HepG2 (cell line): ENCODE measurements around the gene RNASE7. TPM values are rescaled to one million over a fixed set of nuclear protein-coding genes. Genes with fewer than 3 reads are reported as not detected.

Experiments
- ATF3 ChIP-seq: sonication (generic); formaldehyde crosslinking; IDR thresholded peaks from 2 replicates; pipeline ENCODE4 v1.4.0; 2020; ENCODE audit warnings: missing genetic modification reagents
- DR1 ChIP-seq: sonication (generic); formaldehyde crosslinking; IDR thresholded peaks from 2 replicates; pipeline ENCODE4 v1.8.0; 2021; ENCODE audit warnings: mild to moderate bottlenecking, missing genetic modification reagents, inconsistent platforms
- EED ChIP-seq: sonication (generic); formaldehyde crosslinking; IDR thresholded peaks from 2 replicates; pipeline ENCODE4 v1.5.0; 2020; ENCODE audit warnings: mild to moderate bottlenecking, missing genetic modification reagents
- FOSL2 ChIP-seq: sonication (generic); formaldehyde crosslinking; IDR thresholded peaks from 2 replicates; pipeline ENCODE4 v1.4.0; 2020; ENCODE audit warnings: missing genetic modification reagents
- GMEB1 ChIP-seq: sonication (generic); formaldehyde crosslinking; IDR thresholded peaks from 2 replicates; pipeline ENCODE4 v1.5.1; 2020; ENCODE audit warnings: missing genetic modification reagents, mild to moderate bottlenecking, borderline replicate concordance
- MTF1 ChIP-seq: sonication (generic); formaldehyde crosslinking; IDR thresholded peaks from 2 replicates; pipeline ENCODE4 v1.5.0; 2020; ENCODE audit warnings: missing genetic modification reagents
- NFYB ChIP-seq: sonication (generic); formaldehyde crosslinking; IDR thresholded peaks from 2 replicates; pipeline ENCODE4 v1.4.0; 2020; ENCODE audit warnings: missing genetic modification reagents
- PHF20 ChIP-seq: sonication (generic); formaldehyde crosslinking; IDR thresholded peaks from 2 replicates; pipeline ENCODE4 v1.5.0; 2020; ENCODE audit warnings: mild to moderate bottlenecking, missing genetic modification reagents
- PLRG1 ChIP-seq: fragments of 450-650 bp; conservative IDR thresholded peaks from 2 replicates; pipeline ENCODE4 v1.6.1; 2016
- POGZ ChIP-seq: sonication (generic); formaldehyde crosslinking; IDR thresholded peaks from 2 replicates; pipeline ENCODE4 v1.4.0; 2020; ENCODE audit warnings: mild to moderate bottlenecking, missing genetic modification reagents
- POLR2A ChIP-seq, 2 experiments: IDR thresholded peaks; 2 replicates each; pipeline ENCODE4 v1.6.1; 2011; ENCODE audit warnings: low read depth in 2 of 2, low read length in 2 of 2, mild to moderate bottlenecking in 1 of 2, moderate library complexity in 1 of 2; ENCODE audit not compliant: insufficient read depth in 1 of 2
- POLR2G ChIP-seq: fragments of 200-400 bp; formaldehyde crosslinking; IDR thresholded peaks from 2 replicates; pipeline ENCODE4 v1.6.1; 2018; ENCODE audit warnings: mild to moderate bottlenecking, low read depth, low read length, moderate library complexity
- RBM39 ChIP-seq: fragments of 200-400 bp; formaldehyde crosslinking; IDR thresholded peaks from one replicate; pipeline ENCODE4 v1.6.1; 2018; ENCODE audit warnings: antibody characterized with exemption, mild to moderate bottlenecking, low read depth, low read length; ENCODE audit not compliant: poor library complexity, severe bottlenecking
- REL ChIP-seq: sonication (generic); formaldehyde crosslinking; conservative IDR thresholded peaks from 2 replicates; pipeline ENCODE4 v1.8.0; 2022; ENCODE audit warnings: mild to moderate bottlenecking, missing genetic modification reagents, moderate library complexity
- SOX13 ChIP-seq, 3 experiments: fragments of 450-650 bp in 1 of 3; sonication (generic) in 1 of 3; formaldehyde crosslinking in 1 of 3; IDR thresholded peaks in 2 of 3; conservative IDR thresholded peaks in 1 of 3; 2 replicates each; pipeline versions ENCODE4 v1.5.0 to v1.6.1; 2016 to 2020; ENCODE audit warnings: antibody characterized with exemption in 1 of 3, mild to moderate bottlenecking in 1 of 3, missing compliant biosample characterization in 1 of 3, missing genetic modification reagents in 1 of 3, moderate library complexity in 1 of 3
- SP140L ChIP-seq: sonication (generic); formaldehyde crosslinking; IDR thresholded peaks from 2 replicates; pipeline ENCODE4 v1.4.0; 2020; ENCODE audit warnings: missing genetic modification reagents, borderline replicate concordance
- SP2 ChIP-seq: sonication (generic); formaldehyde crosslinking; IDR thresholded peaks from 2 replicates; pipeline ENCODE4 v1.5.1; 2020; ENCODE audit warnings: mild to moderate bottlenecking, missing genetic modification reagents
- SRSF4 ChIP-seq: fragments of 200-400 bp; formaldehyde crosslinking; IDR thresholded peaks from one replicate; pipeline ENCODE4 v1.6.1; 2018; ENCODE audit warnings: mild to moderate bottlenecking, low read depth, low read length, moderate library complexity; ENCODE audit not compliant: poor library complexity, severe bottlenecking
- THAP8 ChIP-seq: sonication (generic); formaldehyde crosslinking; IDR thresholded peaks from 2 replicates; pipeline ENCODE4 v1.5.1; 2020; ENCODE audit warnings: missing genetic modification reagents, mild to moderate bottlenecking, borderline replicate concordance
- ZKSCAN8 ChIP-seq: IDR thresholded peaks from 2 replicates; pipeline ENCODE4 v1.6.1; 2016; ENCODE audit warnings: borderline replicate concordance, missing genetic modification reagents, missing compliant biosample characterization
- ZMAT3 ChIP-seq: sonication (generic); formaldehyde crosslinking; conservative IDR thresholded peaks from 2 replicates; pipeline ENCODE4 v1.7.0; 2021; ENCODE audit warnings: missing genetic modification reagents
- ZNF17 ChIP-seq: sonication (generic); formaldehyde crosslinking; IDR thresholded peaks from 2 replicates; pipeline ENCODE4 v1.5.0; 2020; ENCODE audit warnings: mild to moderate bottlenecking, missing genetic modification reagents
- ZNF660 ChIP-seq: sonication (generic); formaldehyde crosslinking; IDR thresholded peaks from 2 replicates; pipeline ENCODE4 v1.5.1; 2020; ENCODE audit warnings: mild to moderate bottlenecking, low read depth, missing genetic modification reagents, borderline replicate concordance
- ZNF724P ChIP-seq: sonication (generic); formaldehyde crosslinking; IDR thresholded peaks from 2 replicates; pipeline ENCODE4 v1.8.0; 2022; ENCODE audit warnings: missing genetic modification reagents, borderline replicate concordance
- polyA plus RNA-seq, 8 experiments: library from polyadenylated mRNA; depleted of rRNA in 3 of 8; stranded (reverse) in 7 of 8; unstranded in 1 of 8; fragments of >200 nt; fragmentation: Illumina TruSeq in 4 of 8; extraction: Trizol in 4 of 8; gene quantifications; 2 replicates each; pipeline versions ENCODE4 v1.2.1 to v1.2.3, GENCODE V29; 2011 to 2016; ENCODE audit warnings: low read depth in 4 of 8, missing spikeins in 1 of 8, mixed read lengths in 1 of 8; ENCODE audit not compliant: insufficient read depth in 1 of 8
- total RNA-seq, 5 experiments: library from RNA; depleted of rRNA; stranded (reverse); fragments of >200 nt; fragmentation: Illumina TruSeq; extraction: Trizol; gene quantifications; 2 replicates each; pipeline ENCODE4 v1.2.3, GENCODE V29; 2016; ENCODE audit warnings: low read depth in 1 of 5
- TF ChIP-seq, protein P1 (sequence below): sonication (generic); formaldehyde crosslinking; IDR thresholded peaks from 2 replicates; pipeline ENCODE4 v1.5.1; 2020; ENCODE audit warnings: missing genetic modification reagents, mild to moderate bottlenecking, borderline replicate concordance
- TF ChIP-seq, protein P2 (sequence below): sonication (generic); formaldehyde crosslinking; IDR thresholded peaks from 2 replicates; pipeline ENCODE4 v1.8.1; 2022; ENCODE audit warnings: mild to moderate bottlenecking, missing genetic modification reagents

Gene RNASE7
- total and polyA plus RNA-seq, 2 of the 13 experiments (the other 11 are each of a cell fraction or from before 2014, with no cell fraction given), result 0.04 TPM; not detected in 1

DNA sequence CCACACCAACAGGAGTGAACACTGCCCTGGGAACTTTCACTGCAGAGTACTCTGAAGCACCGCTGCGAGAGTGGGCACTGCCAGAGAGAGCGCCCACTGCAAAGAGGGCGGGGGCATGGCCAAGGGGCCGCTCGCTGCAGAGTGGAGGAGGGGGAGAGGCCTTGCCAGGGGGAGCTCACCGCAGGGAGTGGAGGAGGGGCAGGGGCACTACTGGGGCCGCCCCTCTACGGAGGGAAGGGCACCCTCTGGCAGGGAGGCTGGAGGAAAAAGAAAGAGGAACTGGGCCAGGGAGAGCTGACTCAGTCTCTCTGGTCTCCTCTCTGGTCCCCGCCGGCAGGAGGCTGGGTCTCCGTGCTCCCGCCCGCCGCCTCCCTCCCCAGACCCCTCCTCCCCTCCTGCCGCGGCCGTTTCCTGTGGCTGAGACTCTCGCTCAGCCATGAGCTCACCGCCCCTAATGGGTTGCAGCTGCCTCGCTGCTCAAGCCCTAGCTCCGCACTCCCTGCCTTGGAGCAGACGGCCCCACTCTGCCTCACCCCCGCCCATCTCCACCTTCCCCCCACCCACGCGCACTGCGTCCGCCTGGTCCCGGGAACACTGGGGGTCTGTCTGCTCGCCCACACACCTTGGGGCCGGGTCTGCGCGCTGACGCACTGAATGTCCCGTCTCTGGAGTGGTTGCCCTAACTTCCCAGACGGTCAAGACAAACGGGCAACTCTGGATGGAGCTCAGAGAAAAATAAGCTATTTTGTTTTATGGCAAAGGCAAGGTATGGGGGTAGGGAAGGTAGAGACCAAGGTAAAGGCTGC lies 29.3 kb downstream of the RNASE7 start (continued):
- TF ChIP-seq THAP8 (no peak), ZNF660 (no peak), ZMAT3 (CRISPR knock-in tag) (no peak), REL (CRISPR knock-in tag) (peak; percentile 97), ZNF724P (CRISPR knock-in tag) (no peak), ATF3 (CRISPR knock-in tag) (no peak), PLRG1 (no peak), POLR2A (IDR thresholded peaks at IDR 0.05; ENCODE audit: insufficient read depth in 1 of 2, low read depth in 2 of 2, low read length in 2 of 2) (no peak), POGZ (no peak), SP140L (CRISPR knock-in tag) (no peak), RBM39 (no peak), POLR2G (no peak), FOSL2 (CRISPR knock-in tag) (no peak), SP2 (no peak), PHF20 (CRISPR knock-in tag) (peak; percentile 55), SOX13 (IDR thresholded peaks at IDR 0.05) (no peak), SOX13 (CRISPR knock-in tag; conservative IDR thresholded peaks at IDR 0.05 in 1 of 2, IDR thresholded peaks at IDR 0.05 in 1 of 2) (0 out of 4 replicates have a peak, but pooled peaks of 1 of the 2 experiments have one; percentile 27), MTF1 (CRISPR knock-in tag) (no peak), ZKSCAN8 (CRISPR knock-in tag) (no peak), DR1 (no peak), NFYB (CRISPR knock-in tag) (no peak), ZNF17 (CRISPR knock-in tag) (no peak), GMEB1 (CRISPR knock-in tag) (no peak), EED (no peak), SRSF4 (no peak)
- TF ChIP-seq, protein P1, sequence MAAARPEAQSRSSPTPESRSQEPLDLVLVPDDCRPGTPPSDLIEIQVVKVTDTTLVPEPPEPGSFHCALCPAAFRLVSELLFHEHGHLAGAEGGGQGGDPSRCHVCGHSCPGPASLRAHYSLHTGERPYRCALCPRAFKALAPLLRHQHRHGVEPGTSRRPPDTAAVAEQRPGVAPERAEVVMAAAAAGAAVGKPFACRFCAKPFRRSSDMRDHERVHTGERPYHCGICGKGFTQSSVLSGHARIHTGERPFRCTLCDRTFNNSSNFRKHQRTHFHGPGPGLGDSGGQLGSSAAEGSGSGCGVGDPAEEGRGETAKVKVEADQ (CRISPR knock-in tag), result no peak
- TF ChIP-seq, protein P2, sequence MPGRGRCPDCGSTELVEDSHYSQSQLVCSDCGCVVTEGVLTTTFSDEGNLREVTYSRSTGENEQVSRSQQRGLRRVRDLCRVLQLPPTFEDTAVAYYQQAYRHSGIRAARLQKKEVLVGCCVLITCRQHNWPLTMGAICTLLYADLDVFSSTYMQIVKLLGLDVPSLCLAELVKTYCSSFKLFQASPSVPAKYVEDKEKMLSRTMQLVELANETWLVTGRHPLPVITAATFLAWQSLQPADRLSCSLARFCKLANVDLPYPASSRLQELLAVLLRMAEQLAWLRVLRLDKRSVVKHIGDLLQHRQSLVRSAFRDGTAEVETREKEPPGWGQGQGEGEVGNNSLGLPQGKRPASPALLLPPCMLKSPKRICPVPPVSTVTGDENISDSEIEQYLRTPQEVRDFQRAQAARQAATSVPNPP (CRISPR knock-in tag), result no peak
